ENCODE results near the gene NUDT9. TPM values are rescaled to one million over a fixed set of nuclear protein-coding genes. Genes with fewer than 3 reads are reported as not detected.
"Not testable (repeated sequence)": the region's sequence is repeated elsewhere in the genome, so short reads cannot be mapped to it uniquely, and the experiment has no call there.

Gene NUDT9
- total RNA-seq, 1 donor from 2014 or later, result 33.7 TPM

- Histone ChIP-seq H3K27me3 (ENCODE audit: insufficient read depth, low read length) (no peaks in the 10 kb centered on the region), H3K4me2 (ENCODE audit: low read length) (no peak overlapping the region), H3K79me2 (ENCODE audit: insufficient read depth, low read length) (no peaks in the 10 kb centered on the region), H3K27ac (ENCODE audit: low read depth, low read length) (no peak overlapping the region), H3K9ac (ENCODE audit: low read length) (no peak overlapping the region), H4K20me1 (ENCODE audit: insufficient read depth, low read length) (no peaks in the 10 kb centered on the region), H3K4me3 (ENCODE audit: insufficient read depth, low read depth, low read length) (no peak overlapping the region), H3K36me3 (ENCODE audit: insufficient read depth, low read length) (no peaks in the 10 kb centered on the region), H3K9me3 (ENCODE audit: insufficient read depth, low read depth, low read length) (no peaks in the 10 kb centered on the region), H3K4me1 (ENCODE audit: insufficient read depth, low read length) (no peaks in the 10 kb centered on the region), H2AFZ (ENCODE audit: low read depth, low read length) (no peak overlapping the region)
- FAIRE-seq, result no peak
- H3K27ac Mint-ChIP-seq (ENCODE audit: unreplicated experiment), result no peak overlapping the region
- H3K27me3 Mint-ChIP-seq (ENCODE audit: low read depth, unreplicated experiment), result no peaks in the 10 kb centered on the region
- no peaks in the 10 kb centered on the region for H3K4me1 Mint-ChIP-seq (ENCODE audit: low read depth, unreplicated experiment)
- H3K9me3 Mint-ChIP-seq (ENCODE audit: unreplicated experiment), result peaks cover 9% of the 10 kb centered on the region
- DNase-seq (ENCODE audit: low read depth), result no peak
- no peak for TF ChIP-seq CTCF (IDR thresholded peaks at IDR 0.05; ENCODE audit: insufficient read depth, low read depth, low read length)
- TF ChIP-seq EZH2 (IDR thresholded peaks at IDR 0.05; ENCODE audit: insufficient read depth, low read length), result no peak
- no peaks in the 10 kb centered on the region for H3K36me3 Mint-ChIP-seq (ENCODE audit: low read depth, unreplicated experiment)
- H3K4me3 Mint-ChIP-seq (ENCODE audit: unreplicated experiment), result no peak overlapping the region
Observed at GRCh38 chr4:87490664-87491369, 68.4 kb downstream of the NUDT9 start.

GRCh38 chr4:87491436-87491835 is 69.1 kb downstream of the NUDT9 start:
- Histone ChIP-seq H3K9ac (ENCODE audit: low read length) (no peak overlapping the region), H3K4me3 (ENCODE audit: insufficient read depth, low read depth, low read length) (no peak overlapping the region), H3K27me3 (ENCODE audit: insufficient read depth, low read length) (no peaks in the 10 kb centered on the region), H3K4me2 (ENCODE audit: low read length) (no peak overlapping the region), H4K20me1 (ENCODE audit: insufficient read depth, low read length) (no peaks in the 10 kb centered on the region), H3K36me3 (ENCODE audit: insufficient read depth, low read length) (no peaks in the 10 kb centered on the region), H3K4me1 (ENCODE audit: insufficient read depth, low read length) (no peaks in the 10 kb centered on the region), H3K79me2 (ENCODE audit: insufficient read depth, low read length) (no peaks in the 10 kb centered on the region), H3K27ac (ENCODE audit: low read depth, low read length) (no peak overlapping the region), H3K9me3 (ENCODE audit: insufficient read depth, low read depth, low read length) (no peaks in the 10 kb centered on the region), H2AFZ (ENCODE audit: low read depth, low read length) (no peak overlapping the region)
- no peak for FAIRE-seq
- Mint-ChIP-seq H3K36me3 (ENCODE audit: low read depth, unreplicated experiment) (no peaks in the 10 kb centered on the region), H3K27ac (ENCODE audit: unreplicated experiment) (no peak overlapping the region), H3K4me3 (ENCODE audit: unreplicated experiment) (no peak overlapping the region), H3K27me3 (ENCODE audit: low read depth, unreplicated experiment) (no peaks in the 10 kb centered on the region), H3K4me1 (ENCODE audit: low read depth, unreplicated experiment) (no peaks in the 10 kb centered on the region), H3K9me3 (ENCODE audit: unreplicated experiment) (peaks cover 9% of the 10 kb centered on the region)
- no peak for DNase-seq (ENCODE audit: low read depth)
- TF ChIP-seq EZH2 (IDR thresholded peaks at IDR 0.05; ENCODE audit: insufficient read depth, low read length) (no peak), CTCF (IDR thresholded peaks at IDR 0.05; ENCODE audit: insufficient read depth, low read depth, low read length) (no peak)

- H3K4me3 ChIP-seq (ENCODE audit: insufficient read depth, low read depth, low read length); H3K79me2 ChIP-seq (ENCODE audit: insufficient read depth, low read length); H3K4me1 ChIP-seq (ENCODE audit: insufficient read depth, low read length); H3K4me3 Mint-ChIP-seq (ENCODE audit: unreplicated experiment); H3K27ac Mint-ChIP-seq (ENCODE audit: unreplicated experiment); FAIRE-seq; H3K36me3 Mint-ChIP-seq (ENCODE audit: low read depth, unreplicated experiment); H3K36me3 ChIP-seq (ENCODE audit: insufficient read depth, low read length); H3K9me3 ChIP-seq (ENCODE audit: insufficient read depth, low read depth, low read length); H2AFZ ChIP-seq (ENCODE audit: low read depth, low read length); H3K27ac ChIP-seq (ENCODE audit: low read depth, low read length); H3K4me2 ChIP-seq (ENCODE audit: low read length); H4K20me1 ChIP-seq (ENCODE audit: insufficient read depth, low read length); H3K27me3 ChIP-seq (ENCODE audit: insufficient read depth, low read length); H3K9ac ChIP-seq (ENCODE audit: low read length); H3K4me1 Mint-ChIP-seq (ENCODE audit: low read depth, unreplicated experiment); H3K9me3 Mint-ChIP-seq (ENCODE audit: unreplicated experiment); H3K27me3 Mint-ChIP-seq (ENCODE audit: low read depth, unreplicated experiment): not testable (repeated sequence)
- DNase-seq (ENCODE audit: low read depth), result peak; percentile 16
Observed at GRCh38 chr4:87491851-87492250, 69.5 kb downstream of the NUDT9 start.

Data from astrocyte (in vitro differentiated cells and primary cell).